ENCODE results near the gene GLS. TPM values are rescaled to one million over a fixed set of nuclear protein-coding genes. Genes with fewer than 3 reads are reported as not detected.
A peak's percentile ranks its signal among the peaks of the same experiment; 100 is the strongest.

Gene GLS
- total and polyA plus RNA-seq, 9 of the 15 experiments (the other 6 are each of a cell fraction or from before 2014, with no cell fraction given) = 13.7 to 77.5 (median 48.2) TPM

DNA sequence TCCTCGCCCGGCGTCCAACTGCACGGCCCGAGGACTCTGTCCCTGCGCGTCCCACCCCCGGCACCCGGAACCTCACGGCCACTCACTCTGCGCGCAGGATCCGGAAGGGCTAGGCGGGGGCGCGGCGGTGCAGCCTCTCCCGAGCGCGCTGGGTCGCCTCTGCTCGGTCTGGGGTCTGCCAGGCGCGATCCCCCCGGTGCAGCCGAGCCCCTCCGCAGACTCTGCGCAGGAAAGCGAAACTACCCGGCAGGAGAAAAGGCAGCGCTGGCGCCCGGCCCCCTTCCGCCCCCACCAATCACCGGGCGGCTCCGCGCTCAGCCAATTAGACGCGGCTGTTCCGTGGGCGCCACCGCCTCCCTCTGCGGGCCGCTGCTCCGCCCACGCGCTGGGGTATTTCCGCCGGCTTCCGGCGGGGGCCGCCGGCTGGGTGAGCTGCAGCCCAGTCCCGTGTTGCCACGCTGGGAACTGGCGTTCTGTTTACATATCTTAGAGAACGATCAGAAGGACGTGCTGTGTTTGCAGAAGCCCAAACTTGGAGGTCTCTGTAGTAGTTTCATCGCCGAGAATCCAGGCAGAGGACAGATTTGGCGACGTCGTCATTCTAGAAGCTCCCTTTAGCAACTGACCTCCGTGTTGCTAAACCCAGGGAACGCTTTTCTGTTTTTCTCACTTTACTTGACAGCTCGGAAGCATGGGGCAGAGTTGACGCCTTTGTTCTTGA is 133.5 kb downstream of the GLS start, which contains the start of gene STAT1 (continued):
- TF ChIP-seq PRDM10 (IDR thresholded peaks at IDR 0.05; ENCODE audit: partially characterized antibody) (no peak), ELF1 (tag; IDR thresholded peaks at IDR 0.05) (peak; percentile 72), ZNF217 (CRISPR knock-in tag; IDR thresholded peaks at IDR 0.05) (no peak), NONO (IDR thresholded peaks at IDR 0.05; ENCODE audit: low read depth in 2 of 2, low read length in 1 of 2) (peak; percentile 11 to 18; a peak in 1 of 4 replicates), TRIM25 (IDR thresholded peaks at IDR 0.05; ENCODE audit: borderline replicate concordance) (no peak), NR0B1 (IDR thresholded peaks at IDR 0.05; ENCODE audit: partially characterized antibody) (no peak), GABPA (tag; conservative IDR thresholded peaks at IDR 0.05; ENCODE audit: low read depth) (peak; percentile 91), RBM34 (IDR thresholded peaks at IDR 0.05; ENCODE audit: borderline replicate concordance, insufficient read depth, low read length) (no peak), TCF15 (CRISPR knock-in tag; IDR thresholded peaks at IDR 0.05) (no peak), HEY1 (CRISPR knock-in tag; IDR thresholded peaks at IDR 0.05; ENCODE audit: borderline replicate concordance) (no peak), GATA2 (CRISPR knock-in tag; IDR thresholded peaks at IDR 0.05) (0 out of 2 replicates have a peak, but pooled peaks have one; percentile 22), IFI16 (CRISPR knock-in tag; IDR thresholded peaks at IDR 0.05) (no peak), CREBBP (IDR thresholded peaks at IDR 0.05; ENCODE audit: low read depth, low read length) (no peak), NFIC (IDR thresholded peaks at IDR 0.05) (peak; percentile 29; the same call in 1 of the 2 replicates), FOXJ2 (tag; IDR thresholded peaks at IDR 0.05) (peak; percentile 79; the same call in 1 of the 2 replicates), ZNF134 (CRISPR knock-in tag; conservative IDR thresholded peaks at IDR 0.05) (no peak), ZNF212 (CRISPR knock-in tag; IDR thresholded peaks at IDR 0.05) (no peak), ZNF384 (IDR thresholded peaks at IDR 0.05; ENCODE audit: low read depth, low read length) (no peak), CAMTA2 (CRISPR knock-in tag; conservative IDR thresholded peaks at IDR 0.05) (no peak), CBX2 (IDR thresholded peaks at IDR 0.05; ENCODE audit: insufficient read depth, low read length, poor library complexity, severe bottlenecking) (no peak)

All from K562 (cell line).